ENCODE data around the gene UBE3C.

DNA sequence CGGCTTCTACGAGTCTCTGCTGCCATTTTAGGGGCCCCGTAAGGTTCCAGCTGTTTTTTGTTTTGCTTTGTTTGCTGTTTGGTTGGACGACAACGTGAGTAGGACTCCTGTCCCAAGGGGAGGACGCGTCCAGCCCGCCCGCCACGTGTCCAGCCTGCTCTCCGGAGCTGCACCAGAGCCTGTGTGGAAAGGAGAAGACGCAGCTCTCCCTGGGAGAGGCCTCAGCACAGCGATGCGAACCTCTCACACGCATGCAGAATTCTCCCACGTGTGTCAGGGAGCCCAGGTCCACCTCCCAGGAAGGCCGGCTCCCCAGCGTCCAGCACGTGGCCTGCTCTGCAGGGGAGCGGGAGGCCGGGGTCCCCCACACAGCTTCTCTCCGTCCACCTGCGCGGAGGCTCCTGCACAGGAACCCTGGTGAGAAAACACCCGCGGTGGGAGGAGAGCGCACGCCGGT, 161.7 kb downstream of the UBE3C start:
- TF ChIP-seq, protein P1, sequence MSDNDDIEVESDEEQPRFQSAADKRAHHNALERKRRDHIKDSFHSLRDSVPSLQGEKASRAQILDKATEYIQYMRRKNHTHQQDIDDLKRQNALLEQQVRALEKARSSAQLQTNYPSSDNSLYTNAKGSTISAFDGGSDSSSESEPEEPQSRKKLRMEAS (IDR thresholded peaks at IDR 0.05; ENCODE audit: insufficient read depth, insufficient read length), result no peak
- TF ChIP-seq, protein P2, sequence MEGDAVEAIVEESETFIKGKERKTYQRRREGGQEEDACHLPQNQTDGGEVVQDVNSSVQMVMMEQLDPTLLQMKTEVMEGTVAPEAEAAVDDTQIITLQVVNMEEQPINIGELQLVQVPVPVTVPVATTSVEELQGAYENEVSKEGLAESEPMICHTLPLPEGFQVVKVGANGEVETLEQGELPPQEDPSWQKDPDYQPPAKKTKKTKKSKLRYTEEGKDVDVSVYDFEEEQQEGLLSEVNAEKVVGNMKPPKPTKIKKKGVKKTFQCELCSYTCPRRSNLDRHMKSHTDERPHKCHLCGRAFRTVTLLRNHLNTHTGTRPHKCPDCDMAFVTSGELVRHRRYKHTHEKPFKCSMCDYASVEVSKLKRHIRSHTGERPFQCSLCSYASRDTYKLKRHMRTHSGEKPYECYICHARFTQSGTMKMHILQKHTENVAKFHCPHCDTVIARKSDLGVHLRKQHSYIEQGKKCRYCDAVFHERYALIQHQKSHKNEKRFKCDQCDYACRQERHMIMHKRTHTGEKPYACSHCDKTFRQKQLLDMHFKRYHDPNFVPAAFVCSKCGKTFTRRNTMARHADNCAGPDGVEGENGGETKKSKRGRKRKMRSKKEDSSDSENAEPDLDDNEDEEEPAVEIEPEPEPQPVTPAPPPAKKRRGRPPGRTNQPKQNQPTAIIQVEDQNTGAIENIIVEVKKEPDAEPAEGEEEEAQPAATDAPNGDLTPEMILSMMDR (IDR thresholded peaks at IDR 0.05; ENCODE audit: extremely low read depth in 1 of 2, insufficient read depth in 1 of 2, low read depth in 1 of 2, low read length in 2 of 2), result no peak

Data from endothelial cell of umbilical vein (primary cell).